ENCODE measurements around the gene SYTL1.
A peak's percentile ranks its signal among the peaks of the same experiment; 100 is the strongest.

The SYTL1 gene

DNA sequence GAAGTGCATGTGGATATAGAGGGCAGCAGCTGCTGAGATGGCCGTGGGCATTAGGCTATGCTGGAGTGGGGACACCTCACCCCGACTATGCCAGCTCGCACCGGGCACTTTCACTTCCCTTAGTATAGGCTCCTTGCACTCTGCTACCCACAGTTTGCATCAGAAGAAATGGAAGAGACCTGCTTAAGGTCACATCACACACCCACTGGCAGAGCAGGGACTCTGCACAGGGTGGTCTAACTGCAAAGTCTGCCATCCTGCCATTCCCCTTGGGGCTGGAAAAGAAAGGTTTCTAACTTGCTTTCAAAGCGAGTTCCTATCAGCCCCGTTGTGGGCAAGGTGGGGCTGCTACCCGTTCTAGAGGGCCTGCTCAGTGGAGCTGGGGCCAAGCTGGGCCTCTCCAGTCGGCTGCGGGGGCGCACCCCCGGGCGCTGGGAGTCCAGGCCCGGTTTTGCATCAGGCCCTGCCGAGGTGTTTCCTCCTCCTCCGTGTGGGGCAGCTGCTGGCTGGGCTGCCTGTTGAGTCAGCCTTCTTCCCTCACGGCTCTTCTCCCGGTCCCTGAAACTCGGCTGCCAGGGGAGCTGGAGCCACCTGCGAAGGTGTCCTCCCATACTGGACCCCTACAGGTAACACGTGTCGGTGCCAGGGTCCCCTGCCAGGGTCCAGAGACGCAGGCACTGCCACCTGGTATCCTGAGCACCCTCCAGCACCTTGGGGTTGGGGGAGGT is at the start of gene SYTL1:
SYTL1 (plus strand) TSS at position 498 of the 728 bp plus-strand sequence. CDS start 3,313 bp downstream, outside the sequence.
- DNase-seq, result peak; percentile 65

GRCh38 chr1:27292106-27292505 is 49.7 kb upstream of the SYTL1 start:
- DNase-seq, result no peak

DNA sequence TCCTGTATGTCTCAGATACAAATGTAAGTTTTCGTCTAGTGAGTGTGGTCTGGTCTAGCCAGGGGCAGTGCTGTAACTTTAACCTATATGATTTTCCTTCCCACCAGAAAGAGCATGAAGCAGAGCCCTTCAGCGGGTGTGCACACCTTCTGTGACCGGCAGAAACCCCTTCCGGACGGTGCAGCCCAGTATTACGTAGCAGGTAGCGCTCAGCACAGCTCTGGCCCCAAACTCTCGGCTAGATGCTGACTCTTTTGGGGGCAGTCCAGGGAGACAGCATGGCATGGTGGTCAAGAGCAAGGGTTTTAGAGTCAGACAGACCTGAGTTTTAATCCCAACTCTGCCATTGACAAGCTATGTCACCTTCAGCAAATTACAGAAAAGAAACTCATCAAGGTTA is 47.9 kb upstream of the SYTL1 start:
- DNase-seq, result no peak

DNA sequence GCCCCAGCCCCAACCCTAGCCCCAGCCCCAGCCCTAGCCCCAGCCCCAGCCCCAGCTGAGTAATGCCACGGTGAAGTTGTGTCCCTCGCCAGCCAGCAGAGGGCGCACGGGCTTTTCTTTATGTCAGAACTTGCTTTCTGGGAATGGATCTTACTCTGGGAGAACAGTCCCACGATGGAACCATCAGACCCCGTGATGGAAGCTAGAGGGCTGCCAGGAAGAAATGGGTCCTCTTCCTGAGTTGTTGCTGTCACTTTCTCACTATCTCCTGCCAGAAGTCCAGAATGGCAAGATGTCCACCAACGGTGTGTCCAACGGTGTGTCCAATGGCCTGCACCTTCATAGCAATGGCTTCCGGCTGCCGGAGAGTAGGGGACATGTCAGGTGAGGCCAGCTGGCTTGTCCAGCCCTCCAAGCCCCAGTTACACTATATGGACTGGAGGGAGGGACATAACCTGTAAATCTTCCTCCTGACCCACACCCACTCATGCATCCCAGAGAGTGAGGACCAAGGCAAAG is 45.0 kb upstream of the SYTL1 start:
- DNase-seq, result peak; percentile 40

- DNase-seq, result no peak
Observed at GRCh38 chr1:27297903-27298302, 43.9 kb upstream of the SYTL1 start.

GRCh38 chr1:27298632-27299384 is 43.0 kb upstream of the SYTL1 start:
- no peak for DNase-seq

- DNase-seq, result no peak
Observed at GRCh38 chr1:27299385-27300271, 42.2 kb upstream of the SYTL1 start.

- peak; percentile 83 for DNase-seq
Observed at GRCh38 chr1:27300341-27301051, 41.3 kb upstream of the SYTL1 start.

DNA sequence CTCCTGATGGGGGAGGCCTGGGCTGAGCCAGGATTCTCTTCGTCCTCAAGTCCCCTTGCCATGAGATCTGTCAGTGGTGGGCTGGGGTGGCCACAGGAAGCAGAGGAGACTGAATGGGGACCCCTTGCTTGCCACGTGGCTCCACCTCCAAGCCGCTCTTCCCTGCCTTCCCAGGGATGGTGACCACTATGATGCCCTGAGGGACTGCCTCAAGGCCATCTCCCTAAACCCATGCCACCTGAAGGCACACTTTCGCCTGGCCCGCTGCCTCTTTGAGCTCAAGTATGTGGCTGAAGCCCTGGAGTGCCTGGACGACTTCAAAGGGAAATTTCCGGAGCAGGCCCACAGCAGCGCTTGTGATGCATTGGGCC is 40.8 kb upstream of the SYTL1 start:
- no peak for DNase-seq

- no peak for DNase-seq
Observed at GRCh38 chr1:27301582-27302199, 40.1 kb upstream of the SYTL1 start.

DNA sequence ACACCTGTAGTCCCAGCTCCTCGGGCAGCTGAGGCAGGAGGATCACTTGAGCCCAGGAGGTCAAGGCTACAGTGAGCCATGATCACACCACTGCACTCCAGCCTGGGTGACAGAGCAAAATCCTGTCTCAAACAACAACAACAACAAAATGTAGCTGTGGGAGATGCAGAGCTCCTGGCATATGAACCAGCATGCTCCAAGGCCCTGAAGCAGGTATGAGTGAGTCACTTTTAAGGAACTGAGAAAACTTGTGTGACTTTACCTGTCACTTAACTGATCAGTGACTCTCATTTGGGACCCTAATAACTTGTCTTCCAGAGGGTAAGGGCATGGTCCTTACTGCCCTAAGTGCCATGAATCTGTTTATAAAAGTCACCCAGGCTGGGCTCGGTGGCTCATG is 39.2 kb upstream of the SYTL1 start:
- DNase-seq, result no peak

GRCh38 chr1:27303509-27303908 is 38.3 kb upstream of the SYTL1 start:
- DNase-seq, result no peak

GRCh38 chr1:27306071-27306470 is 35.8 kb upstream of the SYTL1 start:
- no peak for DNase-seq

GRCh38 chr1:27306892-27307761 is 34.7 kb upstream of the SYTL1 start:
- no peak for DNase-seq

DNA sequence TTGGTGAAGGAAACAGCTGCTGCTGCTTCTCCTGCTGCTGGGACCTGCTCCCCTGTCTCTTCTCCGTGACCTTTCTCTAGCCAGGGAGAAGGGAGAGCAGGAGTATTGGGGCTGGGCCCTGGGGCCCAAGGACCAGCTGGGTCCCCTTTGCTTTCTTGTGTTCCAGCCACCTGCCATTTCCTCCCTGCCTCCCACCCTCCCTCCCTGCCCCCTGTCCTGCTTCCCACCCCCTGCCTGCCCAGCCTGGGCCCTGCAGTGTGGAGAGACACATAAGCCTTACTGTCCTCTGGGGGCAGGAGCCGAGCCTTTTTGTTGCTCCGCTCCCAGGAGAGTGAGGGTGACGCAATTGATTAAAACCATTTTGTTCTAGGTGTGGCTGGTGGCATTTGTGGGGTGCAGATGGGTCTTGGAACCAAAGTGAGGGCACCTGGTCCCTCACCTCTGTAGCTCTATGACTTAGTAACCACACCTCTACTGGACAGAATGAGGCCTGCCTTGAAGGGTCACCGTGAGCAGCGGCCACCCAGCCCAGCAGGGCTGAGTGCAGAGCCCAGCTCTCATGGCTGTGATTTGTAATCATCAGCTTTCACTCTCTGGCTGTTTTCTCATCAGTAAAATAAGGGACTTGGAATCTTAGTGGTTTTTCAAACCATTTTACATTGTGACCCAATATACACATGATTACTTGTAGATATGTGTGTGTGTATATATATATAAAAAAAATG is 33.8 kb upstream of the SYTL1 start:
- DNase-seq, result no peak

DNA sequence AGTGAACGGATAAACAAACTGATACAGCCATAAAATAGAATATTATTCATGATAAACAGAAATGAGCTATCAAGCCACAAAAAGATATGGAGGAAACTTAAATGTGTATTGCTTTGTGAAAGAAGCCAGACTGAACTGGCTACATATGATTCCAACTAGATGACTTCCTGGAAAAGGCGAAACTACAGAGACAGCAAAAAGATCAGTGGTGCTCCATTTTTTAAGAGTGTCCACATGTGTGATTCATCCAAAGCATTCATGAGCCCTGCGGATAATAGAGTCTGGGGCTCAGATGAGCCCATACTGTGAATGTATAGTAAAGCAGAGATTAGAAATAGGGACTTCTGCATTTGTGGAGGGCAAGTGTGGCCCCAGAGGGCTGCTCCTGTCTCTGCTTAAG is 27.7 kb upstream of the SYTL1 start:
- DNase-seq, result no peak

DNA sequence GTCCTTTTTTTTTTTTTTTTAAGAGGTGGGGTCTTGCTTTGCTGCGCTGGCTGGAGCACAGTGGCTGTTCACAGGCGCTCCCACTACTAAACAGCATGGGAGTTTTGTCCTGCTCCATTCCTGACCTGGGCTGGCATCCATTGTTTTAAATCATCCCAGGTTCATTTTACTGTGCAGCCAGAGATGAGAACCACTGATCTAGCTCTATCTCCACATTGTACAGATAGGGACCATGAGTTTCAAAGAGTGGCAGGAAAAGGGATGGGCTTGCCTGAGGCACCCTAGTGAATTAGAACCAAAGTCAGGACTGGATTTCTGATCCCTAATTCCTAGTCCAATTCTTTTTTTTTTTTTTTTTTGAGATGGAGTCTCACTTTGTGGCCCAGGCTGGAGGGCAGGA is 27.1 kb upstream of the SYTL1 start:
- no peak for DNase-seq

DNA sequence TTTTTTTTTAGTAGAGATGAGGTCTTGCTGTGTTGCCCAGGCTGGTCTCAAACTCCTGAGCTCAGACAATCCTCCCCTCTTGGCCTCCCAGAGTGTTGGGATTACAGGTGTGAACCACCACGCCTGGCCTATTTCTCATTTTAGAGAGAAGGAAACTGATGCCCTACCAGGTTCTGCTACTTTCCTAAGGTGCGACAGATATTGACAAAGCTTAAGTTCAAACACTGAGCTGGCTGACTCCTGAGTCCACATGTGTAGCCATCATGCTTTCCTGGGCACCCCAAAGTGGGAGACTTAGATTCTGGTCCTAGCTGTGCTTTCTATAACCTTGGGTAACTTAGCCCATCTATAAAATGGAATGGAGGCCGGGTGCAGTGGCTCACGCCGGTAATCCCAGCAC is 25.0 kb upstream of the SYTL1 start:
- DNase-seq, result no peak

DNA sequence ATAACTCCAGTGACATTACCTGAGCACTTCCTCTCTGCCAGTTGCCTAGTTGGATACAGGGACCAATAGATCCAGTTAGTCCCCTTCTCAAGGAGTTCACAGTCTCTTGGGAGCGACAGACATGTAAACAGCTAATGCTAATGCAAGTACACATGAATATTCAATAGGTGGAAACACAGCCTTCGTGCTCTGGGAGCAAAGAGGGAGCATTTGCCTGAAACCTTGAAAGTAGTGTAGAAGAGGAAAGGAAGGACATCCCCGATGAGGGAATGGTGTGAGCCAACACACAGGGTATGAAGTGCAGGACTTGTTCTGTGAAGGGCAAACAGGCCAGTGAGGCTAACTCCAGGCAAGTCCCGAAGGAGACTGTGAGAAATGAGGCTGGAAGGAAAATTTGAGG is 23.7 kb upstream of the SYTL1 start:
- no peak for DNase-seq

- no peak for DNase-seq
Observed at GRCh38 chr1:27318596-27318995, 23.2 kb upstream of the SYTL1 start.
